GM21390 (cell line): Measurements from ENCODE around the gene CD300H.

Source experiments
- ATAC-seq: cut with Tn5 transposase; IDR thresholded peaks from one replicate; pipeline ENCODE4 v1.9.1; 2021; ENCODE audit not compliant: unreplicated experiment

CD300H gene

GRCh38 chr17:74552037-74552436, 15.3 kb downstream of the CD300H start:
- no peak for ATAC-seq

- ATAC-seq = no peak
Measured at GRCh38 chr17:74550602-74551001, 16.7 kb downstream of the CD300H start.

GRCh38 chr17:74549343-74549742, 18.0 kb downstream of the CD300H start:
- no peak for ATAC-seq

- ATAC-seq = no peak
Measured at GRCh38 chr17:74547736-74548135, 19.6 kb downstream of the CD300H start.

GRCh38 chr17:74547264-74547663, 20.0 kb downstream of the CD300H start:
- no peak for ATAC-seq

GRCh38 chr17:74546586-74546985, 20.7 kb downstream of the CD300H start:
- ATAC-seq = no peak

- no peak for ATAC-seq
Measured at GRCh38 chr17:74545843-74546230, 21.5 kb downstream of the CD300H start, which contains the start of gene CD300C. Gene CD300C (minus strand): TSS chr17:74546115. CDS start chr17:74545782, 333 bp downstream.

- no peak for ATAC-seq
Measured at GRCh38 chr17:74544991-74545842, 22.1 kb downstream of the CD300H start.

GRCh38 chr17:74543891-74544760, 23.2 kb downstream of the CD300H start:
- no peak for ATAC-seq

GRCh38 chr17:74543406-74543805, 23.9 kb downstream of the CD300H start:
- no peak for ATAC-seq

GRCh38 chr17:74542727-74543383, 24.5 kb downstream of the CD300H start:
- ATAC-seq = no peak

GRCh38 chr17:74542166-74542565, 25.1 kb downstream of the CD300H start:
- ATAC-seq = no peak

GRCh38 chr17:74541176-74542111, 25.9 kb downstream of the CD300H start:
- ATAC-seq = no peak

- no peak for ATAC-seq
Measured at GRCh38 chr17:74539281-74539820, 28.0 kb downstream of the CD300H start.

- ATAC-seq = no peak
Measured at GRCh38 chr17:74536890-74537289, 30.4 kb downstream of the CD300H start.

- no peak for ATAC-seq
Measured at GRCh38 chr17:74532115-74532514, 35.2 kb downstream of the CD300H start.

GRCh38 chr17:74531231-74531761, 36.0 kb downstream of the CD300H start, which contains the start of gene CD300LB:
Gene CD300LB (minus strand): TSS chr17:74531475. CDS start chr17:74531350, 125 bp downstream.
- no peak for ATAC-seq

- ATAC-seq = no peak
Measured at GRCh38 chr17:74530831-74531150, 36.5 kb downstream of the CD300H start.

GRCh38 chr17:74529243-74529642, 38.1 kb downstream of the CD300H start:
- no peak for ATAC-seq
